Measurements from ENCODE around the gene NUP210.

DNA sequence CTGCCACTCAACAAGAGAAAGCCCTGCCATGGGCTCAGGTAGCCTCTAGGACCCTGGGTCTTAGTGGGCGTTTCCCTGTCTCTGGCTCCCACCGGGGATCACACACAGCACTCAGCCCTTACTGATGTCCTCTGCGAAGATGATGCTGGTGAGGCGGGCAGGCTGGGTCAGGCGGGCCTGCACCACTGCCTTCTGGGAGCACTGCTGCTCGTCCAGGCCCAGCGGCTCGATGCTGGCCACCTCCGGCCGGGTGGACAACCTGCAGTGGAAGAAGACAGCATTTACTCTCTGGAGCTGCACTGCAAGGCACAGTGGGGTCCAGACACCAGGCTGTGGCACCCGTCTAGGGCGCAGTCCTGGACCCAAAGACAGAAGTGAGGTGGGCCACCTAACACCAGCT, 20.5 kb downstream of the NUP210 start:
- TF ChIP-seq CTCF (conservative IDR thresholded peaks at IDR 0.05; ENCODE audit: low read length): no peak
- TF ChIP-seq EZH2phosphoT487 (IDR thresholded peaks at IDR 0.05; ENCODE audit: borderline replicate concordance): no peak
